ENCODE measurements around the gene ZNF827.

The ZNF827 gene

GRCh38 chr4:145732895-145733880, 205.4 kb downstream of the ZNF827 start:
- no peak for TF ChIP-seq CTCF (IDR thresholded peaks at IDR 0.05)

GRCh38 chr4:145732001-145732815, 206.4 kb downstream of the ZNF827 start:
- TF ChIP-seq CTCF (IDR thresholded peaks at IDR 0.05): no peak

- no peak for TF ChIP-seq CTCF (IDR thresholded peaks at IDR 0.05)
Measured at GRCh38 chr4:145731028-145731427, 207.6 kb downstream of the ZNF827 start.

GRCh38 chr4:145730026-145730425, 208.6 kb downstream of the ZNF827 start:
- TF ChIP-seq CTCF (IDR thresholded peaks at IDR 0.05): no peak

- no peak for TF ChIP-seq CTCF (IDR thresholded peaks at IDR 0.05)
Measured at GRCh38 chr4:145723336-145723735, 215.3 kb downstream of the ZNF827 start.

- no peak for TF ChIP-seq CTCF (IDR thresholded peaks at IDR 0.05)
Measured at GRCh38 chr4:145722561-145722960, 216.1 kb downstream of the ZNF827 start.

GRCh38 chr4:145720656-145721055, 218.0 kb downstream of the ZNF827 start:
- TF ChIP-seq CTCF (IDR thresholded peaks at IDR 0.05): no peak
